ENCODE data around the gene ANKS1B.
"Not testable (repeated sequence)": the region's sequence is repeated elsewhere in the genome, so short reads cannot be mapped to it uniquely, and the experiment has no call there.

ANKS1B gene

DNA sequence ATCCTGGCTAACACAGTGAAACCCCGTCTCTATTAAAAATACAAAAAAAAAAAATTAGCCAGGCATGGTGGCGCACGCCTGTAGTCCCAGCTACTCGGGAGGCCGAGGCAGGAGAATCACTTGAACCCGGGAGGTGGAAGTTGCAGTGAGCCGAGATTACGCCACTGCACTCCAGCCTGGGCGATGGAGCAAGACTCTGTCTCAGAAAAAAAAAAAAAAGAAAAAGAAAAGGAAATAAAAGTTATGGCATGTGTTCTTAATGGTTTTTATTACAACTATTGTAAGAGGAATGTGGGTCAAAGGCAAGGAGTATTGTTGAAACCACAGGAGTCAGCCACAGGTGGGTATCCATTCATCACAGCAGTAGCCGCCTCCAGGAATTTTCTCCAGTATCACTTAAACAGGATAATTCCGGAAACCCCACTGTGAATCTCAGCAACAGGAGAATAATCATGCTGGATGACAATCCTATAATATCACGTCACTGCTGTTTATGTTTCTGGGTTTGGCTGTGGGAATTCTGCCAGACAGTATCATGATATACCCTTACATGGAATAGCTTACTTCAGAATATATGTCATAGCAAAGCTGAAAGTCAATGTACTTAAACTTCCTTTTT is 1147.5 kb downstream of the ANKS1B start:
- not testable (repeated sequence) for DNase-seq

DNA sequence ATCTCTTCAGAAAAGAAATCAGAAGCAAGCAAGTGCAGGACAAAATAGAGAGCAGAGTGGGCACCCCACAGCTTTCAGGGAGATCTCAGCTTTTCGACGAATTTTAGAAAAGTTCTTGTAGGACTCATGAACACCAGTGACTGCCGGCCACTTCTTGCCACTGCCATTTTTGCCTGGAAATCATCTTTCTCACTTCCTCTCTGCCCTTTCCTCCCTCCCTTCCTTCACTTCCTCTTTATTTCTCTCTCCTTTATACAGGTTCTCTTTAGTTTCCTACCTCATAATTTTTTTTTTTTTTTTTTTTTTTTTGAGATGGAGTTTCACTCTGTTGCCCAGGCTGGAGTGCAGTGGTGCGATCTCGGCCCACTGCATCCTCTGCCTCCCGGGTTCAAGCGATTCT is 1154.1 kb downstream of the ANKS1B start:
- no peak for DNase-seq

DNA sequence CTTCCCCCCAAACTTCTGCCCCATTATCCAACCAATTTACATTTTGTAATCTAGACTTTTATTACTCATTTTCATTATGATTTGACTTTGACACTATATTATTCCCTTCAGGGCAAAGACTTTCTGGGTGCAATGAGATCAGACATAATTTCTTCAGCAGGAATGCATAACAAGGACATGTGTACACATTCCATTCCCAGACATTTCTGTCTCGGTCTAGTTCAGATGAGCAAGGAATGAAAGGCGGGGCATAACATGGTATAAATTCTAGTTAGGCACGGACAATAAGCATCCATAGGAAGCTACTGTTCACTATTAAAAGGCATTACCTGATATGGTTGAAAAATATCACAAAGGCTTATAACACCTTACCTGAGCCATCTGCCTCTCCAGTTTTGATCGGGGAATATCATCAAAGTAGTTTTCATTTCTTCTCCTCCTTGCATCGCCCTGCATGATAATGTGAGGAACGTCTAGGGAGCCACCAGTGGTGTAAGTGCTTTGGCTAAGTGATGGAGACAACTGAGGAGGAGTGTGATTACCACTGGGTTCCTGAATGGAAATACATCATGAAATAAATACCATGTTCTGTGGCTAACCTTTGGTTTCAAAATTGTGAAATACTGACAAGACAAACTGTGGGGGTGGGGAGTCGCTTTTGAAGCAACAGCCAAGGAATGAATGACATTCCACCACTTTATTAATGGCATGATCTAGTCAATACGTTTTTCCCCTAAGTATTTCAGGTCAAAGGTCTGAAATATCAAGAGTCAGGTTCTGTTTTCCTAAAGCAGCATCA is 1155.7 kb downstream of the ANKS1B start:
- no peak for DNase-seq

DNA sequence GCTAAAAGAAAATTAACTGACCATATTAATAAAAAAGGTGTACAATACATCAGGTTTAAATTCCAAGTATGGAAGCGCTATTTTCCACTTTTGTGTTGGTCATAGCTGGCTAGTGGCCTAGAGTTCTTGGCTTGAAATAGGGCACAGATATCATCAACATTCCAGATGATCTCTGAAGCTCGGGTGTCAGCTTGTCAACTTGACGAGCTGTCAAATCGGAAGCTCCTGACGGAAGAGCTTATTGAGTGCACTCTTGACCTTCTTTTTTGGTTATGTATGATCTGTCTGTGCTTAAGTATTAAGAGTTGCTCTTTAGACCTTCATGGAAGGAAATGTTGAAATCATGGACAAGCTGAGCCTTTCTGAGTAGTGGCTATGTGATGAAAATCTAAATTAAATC is 1161.7 kb downstream of the ANKS1B start:
- DNase-seq = no peak

DNA sequence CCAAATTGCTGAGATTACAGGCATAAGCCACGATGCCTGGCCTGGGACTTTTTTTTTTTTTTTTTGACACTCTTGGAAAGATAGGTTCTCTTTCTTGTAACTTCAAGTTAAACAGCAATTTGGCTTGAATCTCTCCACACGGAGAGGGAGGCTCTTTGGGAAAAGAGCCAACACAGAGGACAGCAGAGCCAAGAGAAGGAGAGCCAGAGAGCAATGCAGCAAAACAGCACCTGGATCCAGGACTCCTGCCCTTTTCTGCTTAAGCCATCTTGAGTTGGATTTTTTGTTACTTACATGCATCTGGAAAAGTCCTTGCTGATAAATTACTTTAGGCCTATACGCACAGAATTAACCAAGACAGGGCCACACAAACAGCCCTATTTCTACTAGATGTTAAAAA is 1162.9 kb downstream of the ANKS1B start:
- DNase-seq = no peak

DNA sequence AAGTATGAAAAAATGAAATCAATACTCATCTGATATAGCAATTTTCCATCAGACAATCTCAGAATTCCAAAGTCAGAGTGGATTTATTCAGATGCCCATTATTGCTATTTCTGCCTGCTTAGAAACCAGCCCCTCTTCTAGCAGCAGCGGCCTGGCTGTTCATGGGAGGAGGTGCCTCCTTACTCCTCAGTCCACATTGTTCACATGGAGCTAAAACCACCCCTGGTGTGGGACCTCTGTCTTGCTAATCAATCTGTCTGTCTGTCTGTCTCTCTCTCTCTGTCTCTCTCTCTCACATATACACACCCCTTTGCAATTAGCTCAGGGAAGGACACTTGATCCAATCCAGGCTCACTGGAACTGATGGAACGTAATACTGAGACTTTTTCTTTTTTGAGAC is 1163.5 kb downstream of the ANKS1B start:
- no peak for DNase-seq

DNA sequence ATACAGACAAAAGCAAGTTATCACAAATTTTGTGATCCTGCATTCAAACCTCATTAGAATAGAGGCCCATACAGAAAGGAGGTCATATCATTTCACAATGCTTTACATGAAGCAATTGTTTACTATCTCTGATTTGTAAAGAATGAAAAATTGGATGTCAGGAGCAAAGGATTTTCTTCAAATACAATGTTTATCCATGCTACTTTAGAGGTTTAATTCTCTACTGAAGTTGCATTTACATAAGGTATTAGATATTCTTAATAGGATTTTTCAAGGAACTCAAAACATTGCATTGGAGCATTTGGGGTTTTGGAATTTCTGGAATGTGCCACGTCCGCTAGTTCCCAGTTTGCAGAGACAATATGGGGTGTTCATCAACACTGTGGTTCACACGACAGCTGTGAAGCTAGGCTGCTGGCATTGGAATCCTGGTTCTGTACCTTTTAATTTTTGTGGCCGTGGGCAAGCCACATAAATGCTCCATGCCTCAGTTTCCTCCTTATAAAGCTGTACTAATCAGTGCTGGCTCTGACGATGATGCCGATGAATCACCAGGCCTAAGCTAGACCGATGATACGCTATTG is 1164.8 kb downstream of the ANKS1B start:
- no peak for DNase-seq

DNA sequence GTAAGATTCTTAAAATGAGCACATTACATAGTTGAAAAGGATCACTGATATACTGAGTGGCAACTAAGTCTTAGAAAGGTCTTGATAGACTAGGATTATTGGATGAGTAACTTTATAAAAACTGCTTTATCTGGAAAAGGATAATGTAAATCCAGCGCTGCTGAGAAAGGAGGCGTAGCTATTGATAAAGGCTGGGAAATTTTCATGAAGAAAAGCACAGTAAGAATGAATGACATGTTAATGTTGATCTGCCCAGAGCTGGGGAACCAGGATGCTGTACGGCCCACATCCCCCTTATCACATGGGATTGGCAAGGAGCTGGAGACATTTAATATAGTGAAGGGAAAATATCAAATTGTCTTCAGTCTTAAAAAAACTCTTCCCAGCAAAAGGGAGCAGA is 1165.7 kb downstream of the ANKS1B start:
- DNase-seq = no peak

DNA sequence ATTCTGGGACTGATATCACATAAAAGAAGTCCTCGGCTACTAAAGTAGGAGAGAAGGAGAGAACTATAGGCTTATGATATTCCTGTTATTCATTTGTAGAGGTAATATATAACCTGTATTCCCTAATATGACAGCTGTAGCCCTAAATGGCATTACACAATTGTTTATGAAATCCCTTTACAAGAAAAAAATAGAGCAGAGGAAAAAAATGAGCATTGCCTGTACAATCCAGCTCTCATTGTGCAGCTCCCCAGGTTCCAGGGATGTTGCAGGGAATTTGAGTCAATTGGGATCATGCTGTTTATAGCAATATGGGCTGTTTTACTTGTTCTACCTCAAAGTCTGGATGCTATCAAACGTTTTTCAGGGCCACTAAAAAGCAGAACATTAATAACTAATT is 1166.5 kb downstream of the ANKS1B start:
- no peak for DNase-seq

DNA sequence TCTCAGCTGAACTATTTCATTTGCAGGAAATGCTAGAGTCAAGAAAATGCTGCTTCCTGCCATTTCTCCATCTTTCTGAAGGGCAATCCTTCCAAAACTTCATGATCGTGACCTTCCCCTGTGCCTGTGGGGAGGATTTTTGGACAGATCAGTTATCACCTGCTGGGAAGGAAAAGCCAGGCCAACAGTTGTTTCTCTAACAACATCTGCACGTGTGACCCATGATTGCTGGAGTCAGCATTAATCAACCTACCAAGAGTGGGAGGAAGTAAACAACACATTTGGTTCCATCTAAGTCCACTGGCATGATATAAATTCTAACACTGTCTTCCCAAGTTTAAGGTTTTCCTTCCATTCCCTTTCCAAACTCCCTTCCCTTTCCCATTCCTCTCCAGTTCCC is 1167.0 kb downstream of the ANKS1B start:
- no peak for DNase-seq

DNA sequence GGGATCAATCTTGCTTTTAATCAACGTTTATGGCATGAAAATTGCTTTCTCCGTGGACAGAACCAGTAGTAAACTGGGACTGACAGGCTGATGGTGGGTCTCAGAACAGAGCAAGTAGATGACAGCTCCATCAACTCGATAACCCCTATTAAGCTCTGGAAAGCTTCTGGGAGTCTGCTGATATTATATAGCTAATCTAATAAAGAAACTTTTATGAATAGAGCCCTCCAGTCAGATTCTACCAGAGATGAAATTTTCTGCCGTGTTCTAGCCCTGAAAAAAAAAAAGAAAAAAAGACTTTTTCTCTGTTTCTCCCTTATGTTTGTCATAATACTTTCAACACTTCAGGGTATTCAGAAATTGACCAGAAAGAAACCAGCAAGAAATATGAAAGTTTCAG is 1168.0 kb downstream of the ANKS1B start:
- DNase-seq = no peak

DNA sequence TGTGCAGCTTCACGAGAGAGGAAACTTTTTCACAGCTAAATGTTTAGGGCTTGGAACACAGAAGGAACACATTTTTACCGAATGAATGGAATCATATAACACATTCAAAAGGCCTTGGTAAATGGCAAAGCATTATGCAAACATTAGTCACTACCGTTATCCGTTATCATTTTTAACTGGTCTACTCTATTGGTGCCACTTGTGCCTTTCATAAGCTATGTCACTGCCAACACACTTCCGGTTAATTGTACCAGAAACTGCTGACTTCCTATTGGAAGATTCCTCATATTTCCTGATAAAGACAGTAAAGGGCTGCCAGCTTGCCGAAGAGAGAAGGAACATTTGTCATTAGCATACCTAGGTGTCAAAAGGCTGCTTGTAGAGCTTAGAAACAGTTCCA is 1170.5 kb downstream of the ANKS1B start:
- DNase-seq = no peak

DNA sequence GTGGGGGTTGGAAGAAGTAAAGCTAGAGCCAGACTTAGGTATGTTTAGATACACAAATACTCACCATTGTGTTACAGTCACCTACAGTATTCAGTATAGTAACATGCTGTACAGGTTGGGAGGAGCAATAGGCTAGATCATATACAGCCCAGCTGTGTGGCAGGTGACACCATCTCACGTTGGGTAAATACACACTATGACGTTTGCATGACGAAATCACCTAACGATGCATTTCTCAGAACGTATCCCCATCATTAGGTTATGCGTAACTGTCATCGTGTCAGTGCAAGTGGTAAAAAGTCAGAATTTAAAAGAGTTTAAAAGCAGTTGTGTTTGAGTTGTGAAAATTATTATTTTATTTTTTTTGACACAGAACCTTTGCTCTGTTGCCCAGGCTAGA is 1172.5 kb downstream of the ANKS1B start:
- DNase-seq = no peak

DNA sequence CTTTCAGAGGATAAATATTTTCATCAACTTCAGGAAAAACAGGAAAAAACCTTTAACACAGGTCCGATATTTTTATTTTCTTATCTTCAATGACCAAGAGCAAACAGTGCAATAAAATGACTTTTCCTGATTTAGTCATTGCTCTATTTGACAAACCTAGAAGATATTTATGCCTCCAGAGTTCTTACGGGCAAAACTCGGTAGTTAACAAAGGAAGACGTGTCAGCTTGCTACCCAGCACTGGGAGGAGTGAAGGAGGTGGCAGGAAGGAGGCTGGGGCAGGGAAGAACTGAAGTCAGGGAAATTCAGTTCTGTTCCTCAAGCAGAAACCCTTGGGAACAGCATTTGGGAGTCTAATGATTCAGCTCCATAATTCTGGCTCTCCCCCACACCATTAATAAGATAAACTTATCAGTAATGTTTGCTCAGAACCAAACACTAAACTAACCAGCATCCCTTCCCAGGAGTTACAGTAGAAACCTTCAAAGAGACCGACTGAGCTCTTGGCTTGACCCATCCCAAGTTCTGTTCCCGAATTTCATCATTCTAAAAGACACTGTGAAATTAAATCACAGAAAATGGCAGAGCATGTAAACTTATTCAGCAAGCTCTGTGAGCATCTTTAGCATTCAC is 1176.4 kb downstream of the ANKS1B start:
- DNase-seq = no peak

DNA sequence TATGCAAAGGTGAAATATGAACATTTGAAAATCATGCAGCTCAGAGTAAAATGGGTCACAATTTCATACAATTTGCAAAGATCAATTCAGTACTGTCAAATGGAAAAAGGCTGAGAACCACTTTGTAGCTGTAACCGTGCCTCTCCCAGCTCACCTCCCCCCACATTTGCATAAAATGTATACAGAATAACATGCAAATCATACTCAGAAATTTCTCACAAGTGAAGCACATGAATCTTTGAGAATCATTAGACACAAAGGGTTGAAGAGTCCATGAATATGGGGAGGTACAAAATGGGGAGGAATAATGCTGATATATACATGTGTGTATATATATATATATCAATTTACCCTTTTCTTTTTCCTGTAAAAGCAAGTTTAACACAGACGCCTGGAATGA is 1177.5 kb downstream of the ANKS1B start:
- DNase-seq = no peak

DNA sequence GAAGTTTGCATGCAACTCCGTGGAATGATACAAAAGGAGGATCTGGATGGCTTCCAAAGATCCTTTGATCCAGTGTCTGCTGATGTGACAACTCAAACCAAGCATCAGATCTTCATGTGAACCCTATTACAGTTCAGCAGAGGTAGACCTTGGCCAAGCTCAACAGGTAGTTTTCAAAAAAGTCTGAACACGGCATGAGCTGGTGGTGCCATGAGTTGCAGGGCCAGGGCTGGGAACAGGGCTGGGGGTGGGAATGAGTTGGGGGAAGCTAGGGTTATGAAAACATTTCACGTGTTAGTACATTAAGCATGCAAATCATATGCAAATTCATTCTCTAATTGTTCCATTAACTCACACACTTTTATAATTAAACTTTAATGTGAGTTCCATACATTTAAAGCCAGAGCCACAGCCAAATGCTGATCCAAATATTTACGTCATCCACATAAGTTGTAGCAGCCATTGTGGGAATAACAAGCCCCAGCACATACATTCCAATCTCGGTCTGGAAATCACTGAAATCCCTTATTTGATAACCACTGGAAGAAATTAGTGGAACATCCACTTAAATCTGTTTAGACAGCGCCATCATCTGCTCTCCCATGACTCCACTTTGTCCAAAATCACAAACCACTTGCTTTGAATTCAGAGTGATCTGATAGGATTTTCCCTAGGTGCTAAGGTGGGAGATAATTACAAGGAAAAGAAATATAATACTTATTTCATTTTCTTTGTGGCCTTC is 1181.1 kb downstream of the ANKS1B start:
- DNase-seq = no peak

DNA sequence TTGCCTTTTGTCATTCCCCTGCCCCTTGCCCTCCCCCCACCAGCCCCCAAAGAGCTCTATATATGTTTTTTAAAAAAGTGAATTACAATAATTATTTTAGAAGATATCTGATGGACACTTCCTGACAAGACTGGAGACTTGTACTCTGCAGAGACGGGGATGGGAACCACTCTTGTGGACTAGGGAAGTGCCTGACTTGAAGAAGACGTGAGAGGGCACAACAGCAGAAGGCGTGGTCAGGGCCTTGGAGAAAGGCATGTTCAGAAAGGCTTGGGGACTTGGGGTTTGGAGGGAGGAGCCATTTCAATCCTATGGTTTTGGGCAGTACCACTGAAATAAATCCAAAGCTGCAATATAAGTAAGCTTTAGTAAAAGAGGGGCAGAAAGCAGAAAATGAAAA is 1184.9 kb downstream of the ANKS1B start:
- no peak for DNase-seq

DNA sequence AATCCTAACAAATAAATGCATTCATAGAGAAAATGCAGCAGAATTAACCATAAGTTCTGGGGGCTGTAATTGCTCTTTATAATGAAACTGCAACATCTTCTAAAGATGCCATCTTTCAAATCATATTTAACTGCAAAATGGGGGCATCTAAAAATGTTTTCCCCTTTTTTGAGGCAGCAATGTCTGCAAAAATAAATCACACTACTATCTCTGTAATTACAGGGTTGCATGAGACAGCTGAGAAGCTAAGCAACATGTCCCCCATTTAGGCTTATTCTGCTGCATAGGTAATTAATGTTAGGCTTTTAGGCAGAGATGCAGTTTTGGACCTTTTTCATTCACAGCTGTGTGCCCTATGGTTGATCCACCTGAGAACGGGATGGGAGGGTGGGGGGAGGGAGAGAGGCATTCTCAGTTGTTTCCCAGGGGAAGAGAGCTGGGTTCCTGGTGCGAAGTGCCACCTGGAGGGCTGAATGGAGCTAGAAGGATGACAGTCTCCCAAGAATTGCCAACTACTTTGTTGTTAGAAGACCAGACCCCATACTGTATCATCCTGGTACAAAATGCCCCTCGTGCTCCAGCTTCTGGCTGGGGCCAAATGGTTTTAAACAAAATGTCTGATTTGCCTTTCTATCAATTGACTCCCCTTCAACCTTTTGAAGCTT is 1185.5 kb downstream of the ANKS1B start:
- no peak for DNase-seq

DNA sequence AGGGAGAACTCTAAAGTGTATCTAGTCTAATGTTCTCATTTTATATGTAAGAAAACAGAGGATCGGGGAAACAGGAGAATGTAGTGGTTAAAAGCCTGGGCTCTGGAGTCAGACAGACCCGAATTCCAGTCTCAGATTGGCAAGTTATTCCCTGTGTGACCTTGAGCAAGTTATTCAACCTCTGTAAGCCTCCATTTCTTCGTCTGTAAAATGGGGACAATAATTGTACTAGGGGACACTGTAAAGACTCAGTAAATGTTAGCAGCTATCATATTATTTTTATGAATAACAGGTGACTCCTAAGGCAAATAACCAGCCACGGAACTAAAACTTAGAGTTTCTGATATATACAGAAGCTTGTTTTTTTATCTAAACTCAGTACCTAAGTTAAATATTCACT is 1187.5 kb downstream of the ANKS1B start:
- DNase-seq = no peak

DNA sequence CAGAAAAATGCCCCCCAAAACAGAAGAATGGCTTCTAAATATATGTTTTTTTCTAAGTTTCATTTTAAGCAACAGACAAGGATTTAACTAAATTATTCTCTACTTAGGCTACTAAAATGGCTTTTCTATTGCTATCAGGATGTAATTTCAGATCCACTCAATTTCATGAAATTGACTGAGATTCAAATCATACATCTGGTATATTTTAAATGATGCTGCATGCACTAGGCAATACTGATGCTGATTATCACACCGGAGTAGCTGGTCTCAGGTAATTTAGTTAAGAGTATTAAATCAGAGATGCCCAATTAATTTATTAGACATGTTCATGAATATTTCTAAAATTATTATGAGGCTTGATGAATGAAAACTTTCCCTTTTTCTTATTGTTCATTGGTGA is 1188.0 kb downstream of the ANKS1B start:
- DNase-seq = no peak

DNA sequence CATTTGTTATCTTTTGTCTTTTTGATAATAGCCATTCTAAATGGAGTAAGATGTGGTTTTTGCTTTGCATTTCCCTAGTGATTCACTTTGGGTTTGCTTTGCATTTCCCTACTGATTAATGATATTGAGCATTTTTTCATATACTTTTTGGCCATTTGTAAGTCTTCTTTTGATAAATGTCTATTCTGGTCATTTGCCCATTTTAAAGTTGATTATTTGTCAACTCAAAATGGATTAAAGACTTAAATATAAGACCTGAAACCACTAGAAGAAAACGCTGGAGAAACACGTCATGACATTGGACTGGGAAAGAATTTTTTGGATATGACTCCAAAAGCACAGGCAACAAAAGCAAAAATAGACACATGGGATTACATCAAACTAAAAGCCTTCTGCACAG is 1191.6 kb downstream of the ANKS1B start:
- DNase-seq = no peak

DNA sequence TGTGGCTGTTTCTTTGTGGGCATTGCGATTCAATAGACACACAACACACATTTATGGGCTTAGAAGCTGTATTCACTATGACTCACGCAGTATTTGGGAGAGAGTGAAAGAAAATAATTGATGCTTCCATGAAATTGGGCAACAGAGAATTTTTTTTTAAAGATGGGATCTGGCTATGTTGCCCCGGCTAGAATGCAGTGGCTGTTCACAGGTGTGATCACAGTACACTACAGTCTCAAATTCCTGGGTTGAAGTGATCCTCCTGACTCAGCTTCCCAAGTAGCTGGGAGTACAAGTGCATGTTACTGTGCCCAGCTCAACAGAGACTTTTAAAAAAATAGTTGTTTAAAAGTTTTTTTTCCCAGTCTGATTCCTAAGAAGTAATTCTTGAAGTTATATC is 1193.3 kb downstream of the ANKS1B start:
- no peak for DNase-seq

DNA sequence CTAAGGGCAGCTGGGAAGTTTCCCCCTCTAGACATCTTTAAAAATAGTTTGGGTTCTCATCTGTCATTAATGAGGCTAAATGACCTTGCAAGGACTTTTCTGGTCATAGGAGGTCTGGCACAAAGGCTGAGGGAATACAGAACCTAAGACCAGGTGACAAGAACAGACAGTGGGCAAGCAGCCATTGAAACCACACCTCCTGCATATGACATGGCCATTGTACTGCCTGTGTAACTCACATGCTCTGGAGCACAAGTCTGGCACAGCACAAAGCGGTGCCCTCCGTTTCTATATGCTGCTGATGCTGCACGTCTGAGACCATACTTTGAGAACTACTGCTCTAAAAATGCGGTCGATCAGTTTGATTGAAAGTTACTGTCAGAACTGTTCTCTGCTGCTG is 1196.3 kb downstream of the ANKS1B start:
- DNase-seq = no peak
